Peyer's patch (tissue), 4 donors: ENCODE results near the gene RORC.

Source experiments
- CTCF ChIP-seq, 6 experiments: fragments of 450-650 bp in 4 of 6; fragments of 200-600 bp in 2 of 6; sonication (generic) in 1 of 6; IDR thresholded peaks; one replicate each; pipeline ENCODE4 v1.5.1; 2017 to 2019; ENCODE audit warnings: antibody characterized with exemption in 6 of 6, mild to moderate bottlenecking in 3 of 6, moderate library complexity in 1 of 6
- POLR2A ChIP-seq, 2 donors: fragments of 450-650 bp; IDR thresholded peaks; one replicate each; pipeline ENCODE4 v1.5.1; 2017; ENCODE audit warnings: antibody characterized with exemption in 2 of 2, mild to moderate bottlenecking in 2 of 2, moderate library complexity in 2 of 2

- TF ChIP-seq CTCF (IDR thresholded peaks at IDR 0.05), result no peak
- TF ChIP-seq POLR2A (IDR thresholded peaks at IDR 0.05), result no peak
These were observed 70.8 kb downstream of the RORC start for GRCh38 chr1:151760597-151761385.
